NCI-H2107 treated with DMSO at 0.1 percent for 48 hours (cell line): ENCODE data around the gene SLC26A5.
"Not testable (repeated sequence)": the region's sequence is repeated elsewhere in the genome, so short reads cannot be mapped to it uniquely, and the experiment has no call there.

Source experiments
- DNase-seq: peaks from one replicate; lab custom pipeline; 2025; ENCODE audit not compliant: unreplicated experiment; lab: John Stamatoyannopoulos, UW

Gene SLC26A5

GRCh38 chr7:103405789-103406613 is 40.0 kb downstream of the SLC26A5 start:
- DNase-seq = not testable (repeated sequence)

GRCh38 chr7:103399687-103400086 is 46.3 kb downstream of the SLC26A5 start:
- not testable (repeated sequence) for DNase-seq

GRCh38 chr7:103398483-103399127 is 47.4 kb downstream of the SLC26A5 start:
- no peak for DNase-seq

- no peak for DNase-seq
These were observed 49.5 kb downstream of the SLC26A5 start for GRCh38 chr7:103396471-103396870.

GRCh38 chr7:103395071-103395470 is 50.9 kb downstream of the SLC26A5 start:
- no peak for DNase-seq

GRCh38 chr7:103394566-103394965 is 51.4 kb downstream of the SLC26A5 start:
- DNase-seq = no peak

GRCh38 chr7:103391976-103392375 is 54.0 kb downstream of the SLC26A5 start:
- no peak for DNase-seq

GRCh38 chr7:103391150-103391549 is 54.9 kb downstream of the SLC26A5 start:
- no peak for DNase-seq

GRCh38 chr7:103389263-103389662 is 56.7 kb downstream of the SLC26A5 start:
- no peak for DNase-seq

GRCh38 chr7:103388469-103389140 is 57.4 kb downstream of the SLC26A5 start:
- DNase-seq = no peak

- no peak for DNase-seq
These were observed 58.8 kb downstream of the SLC26A5 start for GRCh38 chr7:103387242-103387641.

- no peak for DNase-seq
These were observed 64.0 kb downstream of the SLC26A5 start for GRCh38 chr7:103382032-103382402.

- no peak for DNase-seq
These were observed 64.6 kb downstream of the SLC26A5 start for GRCh38 chr7:103381280-103382031.

- DNase-seq = no peak
These were observed 65.4 kb downstream of the SLC26A5 start for GRCh38 chr7:103380395-103381191.

GRCh38 chr7:103379270-103379975 is 66.6 kb downstream of the SLC26A5 start:
- no peak for DNase-seq

GRCh38 chr7:103373866-103374643 is 72.0 kb downstream of the SLC26A5 start:
- DNase-seq = no peak

GRCh38 chr7:103369432-103369831 is 76.6 kb downstream of the SLC26A5 start:
- DNase-seq = no peak

- no peak for DNase-seq
These were observed 96.2 kb downstream of the SLC26A5 start for GRCh38 chr7:103349805-103350204.

- DNase-seq = no peak
These were observed 97.0 kb downstream of the SLC26A5 start for GRCh38 chr7:103348959-103349358.
